Adrenal gland (tissue), 5 donors: Measurements from ENCODE around the gene HES5.

ENCODE experiments used
- CTCF ChIP-seq, 6 experiments: fragments of 450-650 bp in 4 of 6; fragments of 200-600 bp in 2 of 6; sonication (generic) in 1 of 6; IDR thresholded peaks; 1 replicate in 5 of 6; 2 replicates in 1 of 6; pipeline versions ENCODE4 v1.5.1 to v1.8.0; 2016 to 2021; ENCODE audit warnings: antibody characterized with exemption in 6 of 6, mild to moderate bottlenecking in 2 of 6, moderate library complexity in 1 of 6
- POLR2A ChIP-seq, 2 donors: fragments of 450-650 bp; IDR thresholded peaks; one replicate each; pipeline ENCODE4 v1.6.1; 2017; ENCODE audit warnings: antibody characterized with exemption in 2 of 2, mild to moderate bottlenecking in 2 of 2, moderate library complexity in 1 of 2
- donor health status: DM: no; HTN: no; CAD: no.

- TF ChIP-seq CTCF (IDR thresholded peaks at IDR 0.05) (no peak), POLR2A (IDR thresholded peaks at IDR 0.05) (no peak)
These were observed 16.0 kb downstream of the HES5 start for GRCh38 chr1:2513939-2514652.
